Mucosa of descending colon (tissue), 3 donors: Measurements from ENCODE around the gene ADRA2C. TPM values are rescaled to one million over a fixed set of nuclear protein-coding genes. Genes with fewer than 3 reads are reported as not detected.

Experiments
- ATAC-seq: fragments of 200-7000 bp; cut with Tn5 transposase; one replicate; pipeline ENCODE4 v1.9.1; 2020; ENCODE audit warnings: mild to moderate bottlenecking, moderate library complexity
- DNase-seq, 3 donors: peaks; one replicate each; pipeline ENCODE4 v3.0.0-alpha.2; 2020
- H3K36me3 ChIP-seq: fragments of 200-600 bp; one replicate; pipeline ENCODE4 v1.8.0; 2021; ENCODE audit warnings: low read depth, mild to moderate bottlenecking
- H3K4me1 ChIP-seq: fragments of 200-600 bp; one replicate; pipeline ENCODE4 v1.8.0; 2021; ENCODE audit warnings: low read depth, mild to moderate bottlenecking
- H3K4me3 ChIP-seq: fragments of 200-600 bp; one replicate; pipeline ENCODE4 v1.8.0; 2021; ENCODE audit warnings: mild to moderate bottlenecking
- H3K9me3 ChIP-seq: fragments of 200-600 bp; one replicate; pipeline ENCODE4 v1.8.0; 2021; ENCODE audit warnings: mild to moderate bottlenecking
- CTCF ChIP-seq: fragments of 200-600 bp; IDR thresholded peaks from one replicate; pipeline ENCODE4 v1.8.0; 2022; ENCODE audit warnings: antibody characterized with exemption, mild to moderate bottlenecking
- intact Hi-C, 2 donors: fragments of 100-400 bp; cut with DNase I in 1 of 2; cut with micrococcal nuclease in 1 of 2; formaldehyde crosslinking; loops; one replicate each; pipeline versions ENCODE4 v1.11.0 to v1.11.1; 2022; cut with DNase I, micrococcal nuclease
- total RNA-seq, 3 donors: library from RNA; stranded (reverse); fragmentation: NEBNext Ultra II Directional in 2 of 3; extraction: Animal tissue kit (Norgen Biotek cat#: 25700) in 2 of 3; gene quantifications; one replicate each; pipeline versions ENCODE4 v1.2.1 to v1.2.4, GENCODE V29; 2021 to 2023
- donor health status: DM: no; HTN: no; CAD: no; lungs with moderate emphysema.
- donor health status: DM: no; HTN: no; CAD: no.
- donor health status: DM: no; HTN: yes; CAD: no.

The ADRA2C gene
- total RNA-seq, 3 donors from 2014 or later, result 0.69 to 2.3 (median 1.4) TPM

DNA sequence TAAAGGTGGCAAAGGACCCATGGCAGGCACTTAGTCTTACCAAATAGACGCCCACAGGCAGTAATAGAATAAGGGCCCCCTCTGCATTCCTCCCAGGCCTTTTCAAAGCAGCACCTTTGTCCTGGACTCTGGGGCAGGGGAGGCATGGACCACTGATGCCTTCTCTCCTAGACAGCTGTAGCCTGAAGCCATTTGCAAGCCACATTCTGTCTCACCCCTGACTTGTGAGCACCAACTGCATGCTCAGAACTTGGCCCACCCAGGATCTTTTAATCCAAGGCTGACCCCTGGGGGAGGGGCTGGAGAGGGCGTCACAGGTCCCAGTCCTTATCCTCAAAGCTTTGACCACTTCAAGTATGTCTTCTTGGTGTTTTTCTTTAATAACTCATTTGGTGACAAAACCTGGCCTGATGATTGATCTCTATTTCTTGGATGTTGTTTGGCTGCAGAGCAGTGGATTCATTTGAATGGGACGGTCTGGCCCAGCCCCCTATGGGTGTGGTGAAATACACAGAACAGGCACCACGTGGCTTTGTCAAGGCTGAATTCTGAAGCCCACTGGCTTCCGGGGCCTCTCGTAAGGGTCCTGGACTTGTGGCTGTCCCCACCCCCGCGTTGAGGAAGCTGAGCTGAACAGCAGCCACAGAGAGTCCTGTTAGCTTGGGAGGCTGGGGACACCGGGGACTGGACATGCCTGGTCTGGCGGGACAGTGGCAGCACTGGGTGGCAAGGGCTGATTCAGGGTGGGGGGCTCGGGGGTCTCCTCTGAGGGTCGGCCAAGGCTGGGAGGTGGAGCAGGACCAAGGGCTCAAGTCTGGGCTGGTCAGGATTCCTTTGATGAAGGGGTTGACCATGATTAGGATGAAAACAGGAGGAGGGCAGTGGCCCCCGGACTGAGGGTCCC lies 36.6 kb downstream of the ADRA2C start:
- TF ChIP-seq CTCF, result no peak
- no peak for ATAC-seq
- intact Hi-C loops, result no loop called here
- peak in 1 of 3 donors; percentile 4 for DNase-seq
- no peaks in the 10 kb centered on the region for H3K4me1 ChIP-seq
- H3K9me3 ChIP-seq, result no peaks in the 10 kb centered on the region
- H3K36me3 ChIP-seq, result no peaks in the 10 kb centered on the region
- H3K4me3 ChIP-seq, result no peak overlapping the region

- DNase-seq, result peak in 1 of 3 donors; percentile 34
- Histone ChIP-seq H3K4me1 (no peaks in the 10 kb centered on the region), H3K4me3 (no peak overlapping the region), H3K36me3 (no peaks in the 10 kb centered on the region), H3K9me3 (no peaks in the 10 kb centered on the region)
- ATAC-seq, result no peak
- no peak for TF ChIP-seq CTCF
- intact Hi-C loops, result no loop called here
Measured at GRCh38 chr4:3803475-3803847, 37.3 kb downstream of the ADRA2C start.

- no peaks in the 10 kb centered on the region for H3K36me3 ChIP-seq
- H3K4me1 ChIP-seq, result no peaks in the 10 kb centered on the region
- DNase-seq, result peak in 1 of 3 donors; percentile 15
- intact Hi-C loops, result no loop called here
- no peaks in the 10 kb centered on the region for H3K9me3 ChIP-seq
- no peak for TF ChIP-seq CTCF
- no peak for ATAC-seq
- no peak overlapping the region for H3K4me3 ChIP-seq
Measured at GRCh38 chr4:3803946-3804345, 37.8 kb downstream of the ADRA2C start.

DNA sequence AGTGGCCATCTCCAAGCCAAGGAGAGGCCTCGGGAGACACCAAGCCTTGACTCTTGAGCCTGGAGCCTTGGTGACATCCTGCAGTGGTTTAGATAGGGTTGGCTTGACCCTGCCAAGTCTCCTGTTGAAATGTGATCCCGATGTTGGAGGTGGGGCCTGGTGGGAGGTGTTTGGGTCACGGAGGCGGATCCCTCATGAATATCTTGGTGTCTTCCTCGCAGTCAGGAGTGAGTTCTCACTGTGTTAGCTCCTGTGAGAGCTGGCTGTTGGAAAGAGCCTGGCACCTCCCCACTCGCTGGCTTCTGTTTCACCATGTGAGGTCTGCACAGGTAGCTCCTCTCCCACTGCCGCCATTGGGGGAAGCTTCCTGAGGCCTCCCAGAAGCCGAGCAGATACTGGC lies 38.8 kb downstream of the ADRA2C start:
- ATAC-seq, result no peak
- TF ChIP-seq CTCF, result no peak
- Histone ChIP-seq H3K4me3 (no peak overlapping the region), H3K36me3 (no peaks in the 10 kb centered on the region), H3K9me3 (no peaks in the 10 kb centered on the region), H3K4me1 (no peaks in the 10 kb centered on the region)
- intact Hi-C loops, result no loop called here
- peak in 1 of 3 donors; percentile 6 for DNase-seq

DNA sequence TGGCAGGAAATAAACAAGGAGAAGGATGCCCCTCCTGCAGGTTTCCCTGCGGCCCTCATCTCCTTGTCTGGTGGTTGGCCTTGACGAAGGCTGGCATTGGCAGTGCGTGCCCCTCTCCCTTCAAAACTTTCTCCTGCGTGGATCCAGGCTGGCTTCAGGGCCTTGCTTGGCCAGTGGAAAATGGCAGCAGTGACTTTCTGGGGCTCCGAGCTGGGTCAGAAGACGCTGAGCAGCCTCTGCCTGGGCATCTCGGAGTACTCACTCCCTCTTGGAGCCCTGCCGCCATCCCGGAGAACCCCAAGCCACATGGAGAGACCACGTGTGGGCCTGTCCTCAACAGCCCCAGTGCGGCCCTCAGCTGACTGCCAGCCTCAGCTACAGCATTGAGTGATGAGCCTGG lies 39.5 kb downstream of the ADRA2C start:
- TF ChIP-seq CTCF, result no peak
- Histone ChIP-seq H3K9me3 (no peaks in the 10 kb centered on the region), H3K4me1 (no peaks in the 10 kb centered on the region), H3K4me3 (no peak overlapping the region), H3K36me3 (no peaks in the 10 kb centered on the region)
- DNase-seq, result peak in 1 of 3 donors; percentile 31
- intact Hi-C loops, result no loop called here
- no peak for ATAC-seq
